Breast epithelium (tissue), 3 donors: Measurements from ENCODE around the gene PRICKLE4.

Experiments
- POLR2A ChIP-seq: fragments of 450-650 bp; IDR thresholded peaks from one replicate; pipeline ENCODE4 v1.6.1; 2016; ENCODE audit warnings: antibody characterized with exemption, mild to moderate bottlenecking, moderate library complexity
- TF ChIP-seq, protein P1 (sequence below), 3 donors: fragments of 450-650 bp; IDR thresholded peaks; one replicate each; pipeline ENCODE4 v1.5.1; 2016 to 2017; ENCODE audit warnings: antibody characterized with exemption in 3 of 3, mild to moderate bottlenecking in 3 of 3, moderate library complexity in 3 of 3

- TF ChIP-seq, protein P1, sequence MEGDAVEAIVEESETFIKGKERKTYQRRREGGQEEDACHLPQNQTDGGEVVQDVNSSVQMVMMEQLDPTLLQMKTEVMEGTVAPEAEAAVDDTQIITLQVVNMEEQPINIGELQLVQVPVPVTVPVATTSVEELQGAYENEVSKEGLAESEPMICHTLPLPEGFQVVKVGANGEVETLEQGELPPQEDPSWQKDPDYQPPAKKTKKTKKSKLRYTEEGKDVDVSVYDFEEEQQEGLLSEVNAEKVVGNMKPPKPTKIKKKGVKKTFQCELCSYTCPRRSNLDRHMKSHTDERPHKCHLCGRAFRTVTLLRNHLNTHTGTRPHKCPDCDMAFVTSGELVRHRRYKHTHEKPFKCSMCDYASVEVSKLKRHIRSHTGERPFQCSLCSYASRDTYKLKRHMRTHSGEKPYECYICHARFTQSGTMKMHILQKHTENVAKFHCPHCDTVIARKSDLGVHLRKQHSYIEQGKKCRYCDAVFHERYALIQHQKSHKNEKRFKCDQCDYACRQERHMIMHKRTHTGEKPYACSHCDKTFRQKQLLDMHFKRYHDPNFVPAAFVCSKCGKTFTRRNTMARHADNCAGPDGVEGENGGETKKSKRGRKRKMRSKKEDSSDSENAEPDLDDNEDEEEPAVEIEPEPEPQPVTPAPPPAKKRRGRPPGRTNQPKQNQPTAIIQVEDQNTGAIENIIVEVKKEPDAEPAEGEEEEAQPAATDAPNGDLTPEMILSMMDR (IDR thresholded peaks at IDR 0.05) = no peak
- TF ChIP-seq POLR2A = no peak
These were observed 46.6 kb upstream of the PRICKLE4 start for GRCh38 chr6:41733707-41734665.
